Testis (tissue), 3 donors: ENCODE results near the gene PUS3. TPM values are rescaled to one million over a fixed set of nuclear protein-coding genes. Genes with fewer than 3 reads are reported as not detected.

ENCODE experiments used
- DNase-seq: peaks from one replicate; pipeline ENCODE4 v3.0.0-alpha.2; 2019
- H3K27ac ChIP-seq, 2 donors: fragments of 200-600 bp; sonication (generic); one replicate each; pipeline ENCODE4 v1.5.1; 2019
- H3K27me3 ChIP-seq: fragments of 200-600 bp; sonication (generic); one replicate; pipeline ENCODE4 v1.5.1; 2019
- H3K36me3 ChIP-seq: fragments of 200-600 bp; sonication (generic); one replicate; pipeline ENCODE4 v1.5.1; 2017; ENCODE audit warnings: low read depth; ENCODE audit errors: missing control alignments
- H3K4me1 ChIP-seq: fragments of 200-600 bp; sonication (generic); one replicate; pipeline ENCODE4 v1.5.1; 2019
- H3K4me3 ChIP-seq, 2 donors: fragments of 200-600 bp; sonication (generic); one replicate each; pipeline ENCODE4 v1.5.1; 2017 to 2019
- H3K9me3 ChIP-seq: fragments of 200-600 bp; sonication (generic); one replicate; pipeline ENCODE4 v1.5.1; 2017
- POLR2A ChIP-seq: fragments of 450-650 bp; IDR thresholded peaks from one replicate; pipeline ENCODE4 v1.6.1; 2017; ENCODE audit warnings: antibody characterized with exemption, mild to moderate bottlenecking, moderate library complexity
- WGBS, 2 donors: methylation state at CpG; one replicate each; pipeline ENCODE4 v1.1.5; 2018; 5-methylcytosine and 5-hydroxymethylcytosine counted together
- intact Hi-C: fragments of 100-400 bp; cut with DNase I; formaldehyde crosslinking; loops from one replicate; pipeline ENCODE4 v1.15.1; 2023; ENCODE audit warnings: low total_unique reads
- polyA plus RNA-seq: library from polyadenylated mRNA; stranded (reverse); fragments of 350-450 nt; fragmentation: Illumina TruSeq; extraction: RNeasy Lipid Tissue Mini Kit (QIAGEN cat#74804); gene quantifications from one replicate; pipeline ENCODE4 v1.2.3, GENCODE V29; 2014; ENCODE audit warnings: low read depth, low replicate concordance; ENCODE audit not compliant: insufficient read depth
- total RNA-seq, 2 donors: library from RNA; depleted of rRNA; stranded (reverse); fragments of >200 nt; gene quantifications; one replicate each; pipeline ENCODE4 v1.2.3, GENCODE V29; 2016
- TF ChIP-seq, protein P1 (sequence below), 3 experiments: fragments of 450-650 bp in 2 of 3; fragments of 200-600 bp in 1 of 3; sonication (generic) in 1 of 3; IDR thresholded peaks; one replicate each; pipeline ENCODE4 v1.5.1; 2016 to 2019; ENCODE audit warnings: antibody characterized with exemption in 3 of 3, mild to moderate bottlenecking in 2 of 3, moderate library complexity in 1 of 3

The PUS3 gene
- total and polyA plus RNA-seq, 3 donors from 2014 or later = 6.1 to 9.4 (median 8.4) TPM

DNA sequence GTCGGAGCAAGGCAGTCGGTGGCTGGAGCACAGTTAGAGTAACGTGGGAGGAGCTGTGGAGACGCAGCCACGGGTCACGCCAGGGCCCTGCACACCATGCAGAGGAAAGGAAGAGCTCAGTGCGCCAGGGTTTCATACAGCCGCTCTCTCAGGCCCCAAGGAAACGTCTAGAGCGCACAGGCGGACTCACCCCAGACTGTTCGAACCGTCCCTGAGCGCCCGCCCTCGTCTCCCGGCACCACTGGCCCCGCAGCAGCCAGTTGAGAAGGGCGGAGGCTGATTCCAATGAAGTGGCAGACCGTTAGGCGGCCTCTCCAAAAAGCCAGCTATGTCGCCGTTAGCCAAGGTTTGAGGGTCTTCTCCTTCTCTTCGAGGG lies 16.0 kb downstream of the PUS3 start:
- Histone ChIP-seq H3K4me1 (no peaks in the 10 kb centered on the region), H3K4me3 (peak overlapping the region; percentile 87 to 97), H3K9me3 (no peaks in the 10 kb centered on the region), H3K36me3 (no peaks in the 10 kb centered on the region), H3K27ac (peak overlapping the region; percentile 91 to 98), H3K27me3 (no peaks in the 10 kb centered on the region)
- 9 to 20% methylated on average over 15 to 24 of the region's 24 CpGs for WGBS, 2 donors
- TF ChIP-seq, protein P1, sequence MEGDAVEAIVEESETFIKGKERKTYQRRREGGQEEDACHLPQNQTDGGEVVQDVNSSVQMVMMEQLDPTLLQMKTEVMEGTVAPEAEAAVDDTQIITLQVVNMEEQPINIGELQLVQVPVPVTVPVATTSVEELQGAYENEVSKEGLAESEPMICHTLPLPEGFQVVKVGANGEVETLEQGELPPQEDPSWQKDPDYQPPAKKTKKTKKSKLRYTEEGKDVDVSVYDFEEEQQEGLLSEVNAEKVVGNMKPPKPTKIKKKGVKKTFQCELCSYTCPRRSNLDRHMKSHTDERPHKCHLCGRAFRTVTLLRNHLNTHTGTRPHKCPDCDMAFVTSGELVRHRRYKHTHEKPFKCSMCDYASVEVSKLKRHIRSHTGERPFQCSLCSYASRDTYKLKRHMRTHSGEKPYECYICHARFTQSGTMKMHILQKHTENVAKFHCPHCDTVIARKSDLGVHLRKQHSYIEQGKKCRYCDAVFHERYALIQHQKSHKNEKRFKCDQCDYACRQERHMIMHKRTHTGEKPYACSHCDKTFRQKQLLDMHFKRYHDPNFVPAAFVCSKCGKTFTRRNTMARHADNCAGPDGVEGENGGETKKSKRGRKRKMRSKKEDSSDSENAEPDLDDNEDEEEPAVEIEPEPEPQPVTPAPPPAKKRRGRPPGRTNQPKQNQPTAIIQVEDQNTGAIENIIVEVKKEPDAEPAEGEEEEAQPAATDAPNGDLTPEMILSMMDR (IDR thresholded peaks at IDR 0.05) = no peak
- TF ChIP-seq POLR2A = no peak
- intact Hi-C loops = no loop called here
- DNase-seq = peak; percentile 74

DNA sequence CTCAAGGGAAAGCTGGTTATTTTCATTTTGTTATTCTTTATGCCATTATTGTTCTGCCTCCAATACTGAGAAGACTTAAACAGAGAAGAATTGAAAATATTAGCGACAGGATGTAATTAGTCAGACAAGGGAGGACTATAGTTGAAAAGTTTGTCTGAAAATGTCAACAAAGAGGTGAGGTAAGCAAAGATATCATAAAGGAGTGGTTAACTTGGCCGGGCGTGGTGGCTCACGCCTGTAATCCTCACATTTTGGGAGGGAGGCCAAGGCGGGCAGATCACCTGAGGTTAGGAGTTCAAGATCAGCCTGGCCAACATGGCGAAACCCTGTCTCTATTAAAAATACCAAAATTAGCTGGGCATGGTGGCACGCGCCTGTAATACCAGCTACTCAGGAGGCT lies 19.6 kb downstream of the PUS3 start:
- Histone ChIP-seq H3K4me1 (no peaks in the 10 kb centered on the region), H3K27me3 (no peaks in the 10 kb centered on the region), H3K36me3 (no peaks in the 10 kb centered on the region), H3K4me3 (no peak overlapping the region), H3K9me3 (no peaks in the 10 kb centered on the region), H3K27ac (no peak overlapping the region)
- intact Hi-C loops = no loop called here
- 80 to 81% methylated on average over 8 of the region's 8 CpGs for WGBS, 2 donors
- no peak for DNase-seq
- TF ChIP-seq, protein P1 (IDR thresholded peaks at IDR 0.05) = no peak
- TF ChIP-seq POLR2A = no peak

DNA sequence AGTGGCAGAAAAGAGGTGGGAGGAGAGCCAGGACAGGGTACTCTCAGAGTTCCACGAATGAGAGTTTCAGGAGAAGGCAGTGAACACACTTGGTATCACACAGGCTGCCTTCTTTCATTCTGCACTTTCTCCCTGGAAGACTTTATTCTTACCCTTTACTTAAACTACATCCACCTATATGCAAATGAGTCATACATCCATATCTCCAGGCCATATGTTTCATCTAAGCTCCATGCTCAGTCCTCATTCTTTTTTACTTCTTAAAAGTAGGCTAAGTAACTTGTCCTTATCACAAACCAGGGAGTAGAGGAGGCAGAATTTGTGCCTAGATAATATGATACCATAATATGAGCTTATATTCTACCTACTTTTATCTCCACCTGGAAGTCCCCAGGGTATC lies 21.7 kb downstream of the PUS3 start:
- TF ChIP-seq POLR2A = no peak
- TF ChIP-seq, protein P1 (IDR thresholded peaks at IDR 0.05) = no peak
- intact Hi-C loops = no loop called here
- H3K36me3 ChIP-seq = no peaks in the 10 kb centered on the region
- no peaks in the 10 kb centered on the region for H3K4me1 ChIP-seq
- no peak overlapping the region for H3K4me3 ChIP-seq
- H3K27me3 ChIP-seq = no peaks in the 10 kb centered on the region
- no peaks in the 10 kb centered on the region for H3K9me3 ChIP-seq
- no peak overlapping the region for H3K27ac ChIP-seq
- 74 to 78% methylated on average over 1 of the region's 1 CpG for WGBS, 2 donors
- no peak for DNase-seq

DNA sequence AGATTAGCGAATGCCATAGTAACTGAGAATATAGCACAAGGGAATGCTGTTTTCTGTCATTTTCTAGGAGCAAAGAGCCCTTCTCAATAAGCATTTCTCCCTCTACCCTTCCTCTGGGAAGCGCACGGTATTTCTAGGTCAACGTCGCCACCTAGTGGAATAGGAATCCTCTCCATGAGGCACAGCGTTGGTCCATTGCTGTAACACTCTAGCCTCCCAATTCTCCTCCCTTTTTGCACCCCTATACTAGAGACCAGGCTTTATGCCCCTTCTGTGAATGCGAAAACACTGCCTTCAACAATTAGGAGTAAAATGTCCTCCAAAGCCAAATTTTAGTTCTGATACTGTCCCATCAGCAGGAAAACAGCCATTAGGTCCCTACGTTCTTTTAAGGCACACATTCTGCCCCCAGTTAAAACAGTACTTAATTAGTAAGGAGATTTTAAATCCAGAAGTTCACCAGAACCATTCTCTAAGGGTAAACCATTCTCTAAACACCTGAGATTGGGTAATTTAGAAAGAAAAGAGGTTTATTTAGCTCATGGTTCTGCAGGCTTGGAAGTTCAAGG lies 28.4 kb downstream of the PUS3 start:
- intact Hi-C loops = loop anchor here (10.0 kb wide), 1 partner anchor 250 kb away; the partner anchor contains the start of gene CHEK1
- 10 to 11% methylated on average over 8 of the region's 8 CpGs for WGBS, 2 donors
- peak; percentile 78 for DNase-seq
- Histone ChIP-seq H3K4me3 (no peak overlapping the region), H3K27me3 (no peaks in the 10 kb centered on the region), H3K4me1 (no peaks in the 10 kb centered on the region), H3K36me3 (no peaks in the 10 kb centered on the region), H3K27ac (no peak overlapping the region), H3K9me3 (no peaks in the 10 kb centered on the region)
- TF ChIP-seq, protein P1 (IDR thresholded peaks at IDR 0.05) = peak; percentile 34 to 71 (median 66)
- TF ChIP-seq POLR2A = no peak
